ENCODE results near the gene NAV2. TPM values are rescaled to one million over a fixed set of nuclear protein-coding genes. Genes with fewer than 3 reads are reported as not detected.

NAV2 gene
- total RNA-seq, 1 donor from 2014 or later: 31.4 TPM

DNA sequence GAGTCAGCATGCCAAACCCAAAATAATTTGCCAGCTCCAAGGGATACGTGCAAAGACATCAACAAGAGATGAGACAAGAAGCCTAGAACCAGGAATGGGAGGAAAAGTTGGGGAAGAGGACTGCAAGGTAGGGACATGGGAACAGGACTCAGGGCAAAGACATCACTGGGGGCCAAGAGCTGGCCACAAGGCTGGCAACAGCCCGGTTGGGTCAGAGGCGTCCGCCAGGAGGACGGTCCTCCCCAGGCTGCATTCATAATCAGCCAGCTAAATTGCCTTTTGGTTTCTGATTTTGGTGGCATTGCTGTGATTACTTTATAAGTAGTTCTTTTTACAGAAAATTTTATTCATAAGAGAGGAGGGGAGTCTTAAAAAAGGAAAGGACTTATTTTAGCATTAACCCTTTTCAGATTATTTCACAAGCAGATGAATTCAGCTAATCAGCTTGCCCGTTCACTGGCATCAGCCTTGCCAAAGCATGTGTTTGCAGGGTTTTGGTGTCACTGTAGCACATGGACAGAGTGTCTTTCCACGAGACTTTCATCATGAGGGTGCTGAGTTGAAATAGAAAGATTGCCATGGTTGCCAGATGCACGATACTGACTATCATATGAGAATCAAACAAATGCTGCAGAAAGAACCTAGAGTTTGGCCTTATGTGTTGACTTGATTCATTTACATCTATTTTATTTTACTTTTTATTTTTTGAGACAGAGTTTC lies 23.2 kb upstream of the NAV2 start:
- TF ChIP-seq, protein P1, sequence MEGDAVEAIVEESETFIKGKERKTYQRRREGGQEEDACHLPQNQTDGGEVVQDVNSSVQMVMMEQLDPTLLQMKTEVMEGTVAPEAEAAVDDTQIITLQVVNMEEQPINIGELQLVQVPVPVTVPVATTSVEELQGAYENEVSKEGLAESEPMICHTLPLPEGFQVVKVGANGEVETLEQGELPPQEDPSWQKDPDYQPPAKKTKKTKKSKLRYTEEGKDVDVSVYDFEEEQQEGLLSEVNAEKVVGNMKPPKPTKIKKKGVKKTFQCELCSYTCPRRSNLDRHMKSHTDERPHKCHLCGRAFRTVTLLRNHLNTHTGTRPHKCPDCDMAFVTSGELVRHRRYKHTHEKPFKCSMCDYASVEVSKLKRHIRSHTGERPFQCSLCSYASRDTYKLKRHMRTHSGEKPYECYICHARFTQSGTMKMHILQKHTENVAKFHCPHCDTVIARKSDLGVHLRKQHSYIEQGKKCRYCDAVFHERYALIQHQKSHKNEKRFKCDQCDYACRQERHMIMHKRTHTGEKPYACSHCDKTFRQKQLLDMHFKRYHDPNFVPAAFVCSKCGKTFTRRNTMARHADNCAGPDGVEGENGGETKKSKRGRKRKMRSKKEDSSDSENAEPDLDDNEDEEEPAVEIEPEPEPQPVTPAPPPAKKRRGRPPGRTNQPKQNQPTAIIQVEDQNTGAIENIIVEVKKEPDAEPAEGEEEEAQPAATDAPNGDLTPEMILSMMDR (IDR thresholded peaks at IDR 0.05): no peak
- H3K36me3 Mint-ChIP-seq (ENCODE audit: unreplicated experiment): no peaks in the 10 kb centered on the region
- H3K4me3 Mint-ChIP-seq (ENCODE audit: unreplicated experiment): no peak overlapping the region
- H3K9me3 Mint-ChIP-seq (ENCODE audit: unreplicated experiment): no peaks in the 10 kb centered on the region
- H3K27me3 Mint-ChIP-seq (ENCODE audit: unreplicated experiment): peaks cover 3% of the 10 kb centered on the region
- no peak overlapping the region for H3K27ac Mint-ChIP-seq (ENCODE audit: unreplicated experiment)
- DNase-seq (ENCODE audit: extremely low spot score, unreplicated experiment): no peak
- peaks cover 1% of the 10 kb centered on the region for H3K4me1 Mint-ChIP-seq (ENCODE audit: unreplicated experiment)

DNA sequence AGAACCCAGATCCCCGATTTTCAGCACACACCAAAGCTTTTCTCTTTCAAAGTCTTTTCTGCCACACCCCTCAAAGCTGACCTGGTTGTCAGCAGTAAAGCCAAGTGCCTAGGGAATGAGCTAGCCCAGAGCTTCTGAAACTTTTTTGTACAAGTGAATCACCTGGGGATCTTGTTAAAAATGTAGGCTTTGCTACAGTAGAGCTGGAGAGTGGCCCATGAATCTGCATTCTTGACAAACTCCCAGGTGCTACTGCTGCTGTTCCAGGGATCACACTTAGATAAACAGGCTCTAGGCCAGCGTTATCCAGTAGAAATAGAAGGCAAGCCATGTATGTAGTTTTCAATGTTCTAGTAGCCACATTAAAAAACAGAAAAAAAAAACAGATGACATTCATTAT lies 21.8 kb upstream of the NAV2 start:
- DNase-seq (ENCODE audit: extremely low spot score, unreplicated experiment): no peak
- H3K27me3 Mint-ChIP-seq (ENCODE audit: unreplicated experiment): peaks cover 3% of the 10 kb centered on the region
- no peak overlapping the region for H3K27ac Mint-ChIP-seq (ENCODE audit: unreplicated experiment)
- no peaks in the 10 kb centered on the region for H3K4me1 Mint-ChIP-seq (ENCODE audit: unreplicated experiment)
- H3K4me3 Mint-ChIP-seq (ENCODE audit: unreplicated experiment): no peak overlapping the region
- TF ChIP-seq, protein P1 (IDR thresholded peaks at IDR 0.05): no peak
- no peaks in the 10 kb centered on the region for H3K9me3 Mint-ChIP-seq (ENCODE audit: unreplicated experiment)
- no peaks in the 10 kb centered on the region for H3K36me3 Mint-ChIP-seq (ENCODE audit: unreplicated experiment)

DNA sequence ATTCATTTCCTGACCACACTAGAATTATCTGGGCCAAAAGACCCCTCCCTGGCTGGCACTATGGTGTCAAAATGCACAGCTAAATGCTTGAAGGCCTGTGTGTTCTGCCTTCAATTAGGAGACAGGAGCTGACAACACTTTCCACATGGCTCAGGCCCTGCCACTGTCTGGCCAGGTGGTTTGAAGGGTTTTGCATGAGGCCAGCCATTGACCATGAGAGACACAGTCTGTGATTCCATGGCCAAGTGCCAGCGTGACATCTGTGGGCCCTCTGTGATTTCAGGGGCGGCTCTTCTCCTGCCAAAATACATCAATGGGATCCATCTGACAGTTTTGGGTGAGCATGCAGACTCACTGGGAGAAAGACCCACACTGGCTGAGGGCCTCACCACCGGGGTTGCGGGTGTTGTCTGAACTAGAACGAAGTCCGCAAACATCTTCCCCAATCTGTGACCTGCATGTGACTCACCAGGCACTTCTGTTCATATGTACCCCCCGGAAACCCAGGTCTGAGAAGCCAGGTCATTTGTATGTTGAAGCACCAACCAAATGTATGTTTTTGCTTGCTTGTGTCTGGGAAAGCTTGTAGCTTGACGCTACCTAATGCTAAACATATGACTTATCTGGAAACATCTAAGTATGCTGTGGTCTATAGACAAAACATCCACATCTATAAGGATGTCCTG lies 20.7 kb upstream of the NAV2 start:
- no peak for DNase-seq (ENCODE audit: extremely low spot score, unreplicated experiment)
- no peak overlapping the region for H3K27ac Mint-ChIP-seq (ENCODE audit: unreplicated experiment)
- H3K27me3 Mint-ChIP-seq (ENCODE audit: unreplicated experiment): peaks cover 3% of the 10 kb centered on the region
- H3K4me3 Mint-ChIP-seq (ENCODE audit: unreplicated experiment): no peak overlapping the region
- peaks cover 2% of the 10 kb centered on the region for H3K4me1 Mint-ChIP-seq (ENCODE audit: unreplicated experiment)
- TF ChIP-seq, protein P1 (IDR thresholded peaks at IDR 0.05): no peak
- H3K9me3 Mint-ChIP-seq (ENCODE audit: unreplicated experiment): no peaks in the 10 kb centered on the region
- no peaks in the 10 kb centered on the region for H3K36me3 Mint-ChIP-seq (ENCODE audit: unreplicated experiment)

DNA sequence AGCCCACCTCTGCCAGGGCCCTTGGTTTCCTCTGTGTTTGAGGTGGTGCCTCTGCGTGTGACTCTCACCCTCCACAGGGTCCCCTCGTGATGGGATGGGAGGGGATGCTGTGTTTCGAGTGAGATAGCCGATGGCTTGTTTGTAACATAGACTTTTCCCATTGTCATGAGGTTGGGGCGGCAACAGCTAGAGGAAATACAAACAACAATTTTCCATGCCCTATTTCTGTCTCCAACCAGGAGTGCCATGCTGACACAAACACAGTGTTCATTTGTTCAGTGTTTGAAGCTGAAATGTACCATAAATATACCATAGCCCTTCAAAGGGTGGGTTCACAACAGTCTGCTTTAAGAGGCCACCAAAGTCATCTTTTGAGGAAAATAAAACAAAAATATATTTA lies 19.5 kb upstream of the NAV2 start:
- TF ChIP-seq, protein P1 (IDR thresholded peaks at IDR 0.05): no peak
- DNase-seq (ENCODE audit: extremely low spot score, unreplicated experiment): no peak
- no peak overlapping the region for H3K27ac Mint-ChIP-seq (ENCODE audit: unreplicated experiment)
- H3K27me3 Mint-ChIP-seq (ENCODE audit: unreplicated experiment): no peaks in the 10 kb centered on the region
- no peak overlapping the region for H3K4me3 Mint-ChIP-seq (ENCODE audit: unreplicated experiment)
- H3K36me3 Mint-ChIP-seq (ENCODE audit: unreplicated experiment): no peaks in the 10 kb centered on the region
- peaks cover 9% of the 10 kb centered on the region for H3K4me1 Mint-ChIP-seq (ENCODE audit: unreplicated experiment)
- no peaks in the 10 kb centered on the region for H3K9me3 Mint-ChIP-seq (ENCODE audit: unreplicated experiment)

DNA sequence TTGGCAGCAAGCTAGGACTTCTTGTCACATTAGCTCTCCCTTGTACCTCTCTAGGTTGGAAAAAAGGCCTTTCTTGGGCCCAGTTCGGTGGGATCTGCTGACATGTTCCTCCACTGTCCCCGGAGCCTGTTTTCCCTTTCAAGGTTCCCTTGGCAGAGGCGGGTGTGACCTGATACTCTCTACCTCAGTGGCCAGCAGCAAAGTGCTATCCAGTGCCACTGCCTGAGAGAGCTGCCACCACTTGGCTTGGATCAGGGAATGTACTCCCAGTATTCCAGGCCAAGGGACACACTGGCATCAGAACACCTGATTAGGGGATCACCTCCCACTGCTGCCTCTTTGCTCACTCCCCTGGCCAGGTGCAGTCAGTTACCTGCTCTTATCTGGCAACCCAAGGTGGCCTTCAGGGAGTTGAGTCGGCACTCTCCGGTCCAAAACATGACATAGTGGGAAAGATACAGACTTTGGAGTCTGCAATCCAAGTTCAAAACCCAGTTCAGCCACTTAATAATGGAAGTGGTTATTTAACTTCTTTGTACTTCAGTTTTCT lies 17.8 kb upstream of the NAV2 start:
- Mint-ChIP-seq H3K4me3 (ENCODE audit: unreplicated experiment) (no peak overlapping the region), H3K27me3 (ENCODE audit: unreplicated experiment) (no peaks in the 10 kb centered on the region), H3K27ac (ENCODE audit: unreplicated experiment) (no peak overlapping the region), H3K4me1 (ENCODE audit: unreplicated experiment) (peaks cover 9% of the 10 kb centered on the region), H3K9me3 (ENCODE audit: unreplicated experiment) (no peaks in the 10 kb centered on the region), H3K36me3 (ENCODE audit: unreplicated experiment) (no peaks in the 10 kb centered on the region)
- TF ChIP-seq, protein P1 (IDR thresholded peaks at IDR 0.05): no peak
- no peak for DNase-seq (ENCODE audit: extremely low spot score, unreplicated experiment)

Data from osteocyte (in vitro differentiated cells).